Right lobe of liver (tissue), 4 donors: ENCODE measurements around the gene HLF.
A peak's percentile ranks its signal among the peaks of the same experiment; 100 is the strongest.

Source experiments
- POLR2A ChIP-seq: fragments of 450-650 bp; IDR thresholded peaks from one replicate; pipeline ENCODE4 v1.6.1; 2017; ENCODE audit warnings: antibody characterized with exemption, mild to moderate bottlenecking
- TF ChIP-seq, protein P1 (sequence below), 4 donors: fragments of 200-600 bp in 3 of 4; fragments of 450-650 bp in 1 of 4; IDR thresholded peaks; one replicate each; pipeline versions ENCODE4 v1.5.1 to v1.8.0; 2016 to 2022; ENCODE audit warnings: antibody characterized with exemption in 4 of 4, mild to moderate bottlenecking in 2 of 4
- donor health status: DM: no; HTN: no; CAD: no.
- donor health status: DM: no; HTN: no; CAD: no.
- donor health status: DM: no; HTN: yes; CAD: no.

- TF ChIP-seq, protein P1, sequence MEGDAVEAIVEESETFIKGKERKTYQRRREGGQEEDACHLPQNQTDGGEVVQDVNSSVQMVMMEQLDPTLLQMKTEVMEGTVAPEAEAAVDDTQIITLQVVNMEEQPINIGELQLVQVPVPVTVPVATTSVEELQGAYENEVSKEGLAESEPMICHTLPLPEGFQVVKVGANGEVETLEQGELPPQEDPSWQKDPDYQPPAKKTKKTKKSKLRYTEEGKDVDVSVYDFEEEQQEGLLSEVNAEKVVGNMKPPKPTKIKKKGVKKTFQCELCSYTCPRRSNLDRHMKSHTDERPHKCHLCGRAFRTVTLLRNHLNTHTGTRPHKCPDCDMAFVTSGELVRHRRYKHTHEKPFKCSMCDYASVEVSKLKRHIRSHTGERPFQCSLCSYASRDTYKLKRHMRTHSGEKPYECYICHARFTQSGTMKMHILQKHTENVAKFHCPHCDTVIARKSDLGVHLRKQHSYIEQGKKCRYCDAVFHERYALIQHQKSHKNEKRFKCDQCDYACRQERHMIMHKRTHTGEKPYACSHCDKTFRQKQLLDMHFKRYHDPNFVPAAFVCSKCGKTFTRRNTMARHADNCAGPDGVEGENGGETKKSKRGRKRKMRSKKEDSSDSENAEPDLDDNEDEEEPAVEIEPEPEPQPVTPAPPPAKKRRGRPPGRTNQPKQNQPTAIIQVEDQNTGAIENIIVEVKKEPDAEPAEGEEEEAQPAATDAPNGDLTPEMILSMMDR (IDR thresholded peaks at IDR 0.05): peak in 1 of 4 donors; percentile 3
- no peak for TF ChIP-seq POLR2A
These were observed 25.8 kb upstream of the HLF start for GRCh38 chr17:55238931-55239297.
